Prostate gland (tissue), 2 donors: ENCODE results near the gene COPB1. TPM values are rescaled to one million over a fixed set of nuclear protein-coding genes. Genes with fewer than 3 reads are reported as not detected.

Experiments used
- DNase-seq: peaks from one replicate; pipeline ENCODE4 v3.0.0-alpha.2; 2019; ENCODE audit warnings: low spot score
- H3K27ac ChIP-seq, 2 donors: fragments of 200-600 bp; sonication (generic); 2 replicates each; pipeline ENCODE4 v1.5.1; 2017 to 2019
- H3K27me3 ChIP-seq: fragments of 200-600 bp; sonication (generic); replicated peaks from 2 replicates; pipeline ENCODE4 v1.5.1; 2019; ENCODE audit not compliant: insufficient read depth
- H3K36me3 ChIP-seq, 2 donors: fragments of 200-600 bp; sonication (generic); 1 replicate in 1 of 2; 2 replicates in 1 of 2; pipeline versions ENCODE4 v1.5.1 to v1.8.1; 2017 to 2019
- H3K4me1 ChIP-seq: fragments of 200-600 bp; sonication (generic); replicated peaks from 2 replicates; pipeline ENCODE4 v1.5.1; 2019
- H3K4me3 ChIP-seq, 2 donors: fragments of 200-600 bp; sonication (generic); 2 replicates each; pipeline ENCODE4 v1.5.1; 2017 to 2019
- H3K9me3 ChIP-seq: fragments of 200-600 bp; sonication (generic); 2 replicates; pipeline ENCODE4 v1.5.1; 2017
- CTCF ChIP-seq, 4 experiments: fragments of 200-600 bp in 2 of 4; fragments of 450-650 bp in 2 of 4; sonication (generic) in 2 of 4; IDR thresholded peaks; 1 replicate in 3 of 4; 2 replicates in 1 of 4; pipeline ENCODE4 v1.5.1; 2016 to 2019; ENCODE audit warnings: antibody characterized with exemption in 4 of 4, mild to moderate bottlenecking in 2 of 4, moderate library complexity in 2 of 4
- POLR2A ChIP-seq: fragments of 450-650 bp; IDR thresholded peaks from one replicate; pipeline ENCODE4 v1.6.1; 2016; ENCODE audit warnings: antibody characterized with exemption, mild to moderate bottlenecking
- POLR2AphosphoS5 ChIP-seq: sonication (generic); formaldehyde crosslinking; IDR thresholded peaks from one replicate; pipeline ENCODE4 v1.6.1; 2017; ENCODE audit warnings: antibody characterized with exemption
- WGBS: methylation state at CpG from one replicate; pipeline ENCODE4 v1.1.5; 2018; 5-methylcytosine and 5-hydroxymethylcytosine counted together
- intact Hi-C: fragments of 100-400 bp; cut with DNase I; formaldehyde crosslinking; loops from one replicate; pipeline ENCODE4 v1.14.2; 2022
- total RNA-seq, 2 donors: library from RNA; depleted of rRNA; stranded (reverse); fragments of >200 nt; gene quantifications; one replicate each; pipeline ENCODE4 v1.1.0, GENCODE V29; 2016

Gene COPB1
- total RNA-seq, 2 donors from 2014 or later = 77.7 to 145 TPM

- no peak for DNase-seq
- 85% methylated on average over 1 of the region's 1 CpG for WGBS
- no peaks in the 10 kb centered on the region for H3K9me3 ChIP-seq
- H3K36me3 ChIP-seq = peaks cover 0 to 3% of the 10 kb centered on the region in 2 donors
- intact Hi-C loops = loop anchor here (5.0 to 10.0 kb wide), 3 partner anchors 70 to 477 kb away; partner anchors contain the start of gene RRAS2
- TF ChIP-seq POLR2AphosphoS5 = no peak
- TF ChIP-seq CTCF (IDR thresholded peaks at IDR 0.05) = no peak
- no peak for TF ChIP-seq POLR2A
- no peak overlapping the region for H3K4me3 ChIP-seq
- H3K27ac ChIP-seq = no peak overlapping the region
- H3K27me3 ChIP-seq = no peaks in the 10 kb centered on the region
- H3K4me1 ChIP-seq = no peaks in the 10 kb centered on the region
Measured at GRCh38 chr11:14451825-14452224, 47.8 kb downstream of the COPB1 start.

- H3K4me3 ChIP-seq = no peak overlapping the region
- intact Hi-C loops = no loop called here
- no peaks in the 10 kb centered on the region for H3K27me3 ChIP-seq
- peak; percentile 23 for TF ChIP-seq POLR2AphosphoS5
- no peak for TF ChIP-seq POLR2A
- H3K27ac ChIP-seq = no peak overlapping the region
- H3K4me1 ChIP-seq = no peaks in the 10 kb centered on the region
- DNase-seq = no peak
- 45% methylated on average over 1 of the region's 1 CpG for WGBS
- no peaks in the 10 kb centered on the region for H3K36me3 ChIP-seq
- no peaks in the 10 kb centered on the region for H3K9me3 ChIP-seq
Measured at GRCh38 chr11:14449302-14449714, 50.3 kb downstream of the COPB1 start.

- 55% methylated on average over 1 of the region's 1 CpG for WGBS
- TF ChIP-seq POLR2A (no peak), POLR2AphosphoS5 (no peak), CTCF (IDR thresholded peaks at IDR 0.05) (no peak)
- no peak for DNase-seq
- Histone ChIP-seq H3K4me1 (no peaks in the 10 kb centered on the region), H3K27me3 (no peaks in the 10 kb centered on the region), H3K27ac (no peak overlapping the region), H3K4me3 (no peak overlapping the region), H3K36me3 (no peaks in the 10 kb centered on the region), H3K9me3 (no peaks in the 10 kb centered on the region)
- intact Hi-C loops = no loop called here
Measured at GRCh38 chr11:14448240-14448639, 51.4 kb downstream of the COPB1 start.

- intact Hi-C loops = no loop called here
- Histone ChIP-seq H3K9me3 (no peaks in the 10 kb centered on the region), H3K27ac (no peak overlapping the region), H3K36me3 (no peaks in the 10 kb centered on the region), H3K4me3 (no peak overlapping the region), H3K4me1 (no peaks in the 10 kb centered on the region), H3K27me3 (no peaks in the 10 kb centered on the region)
- TF ChIP-seq POLR2AphosphoS5 (no peak), CTCF (IDR thresholded peaks at IDR 0.05) (no peak), POLR2A (no peak)
- no peak for DNase-seq
Measured at GRCh38 chr11:14446701-14447169, 52.9 kb downstream of the COPB1 start.

- no peaks in the 10 kb centered on the region for H3K27me3 ChIP-seq
- TF ChIP-seq CTCF (IDR thresholded peaks at IDR 0.05) = no peak
- no peak for TF ChIP-seq POLR2AphosphoS5
- TF ChIP-seq POLR2A = no peak
- intact Hi-C loops = no loop called here
- no peaks in the 10 kb centered on the region for H3K4me1 ChIP-seq
- no peak overlapping the region for H3K4me3 ChIP-seq
- no peaks in the 10 kb centered on the region for H3K9me3 ChIP-seq
- no peaks in the 10 kb centered on the region for H3K36me3 ChIP-seq
- DNase-seq = no peak
- 88% methylated on average over 2 of the region's 2 CpGs for WGBS
- H3K27ac ChIP-seq = no peak overlapping the region
Measured at GRCh38 chr11:14445542-14446530, 53.8 kb downstream of the COPB1 start.
